NCI-H748 treated with DMSO at 0.1 percent for 48 hours (cell line): ENCODE results near the gene DYRK1A.

Experiments
- DNase-seq: peaks from one replicate; lab custom pipeline; 2025; lab: John Stamatoyannopoulos, UW

The DYRK1A gene

DNA sequence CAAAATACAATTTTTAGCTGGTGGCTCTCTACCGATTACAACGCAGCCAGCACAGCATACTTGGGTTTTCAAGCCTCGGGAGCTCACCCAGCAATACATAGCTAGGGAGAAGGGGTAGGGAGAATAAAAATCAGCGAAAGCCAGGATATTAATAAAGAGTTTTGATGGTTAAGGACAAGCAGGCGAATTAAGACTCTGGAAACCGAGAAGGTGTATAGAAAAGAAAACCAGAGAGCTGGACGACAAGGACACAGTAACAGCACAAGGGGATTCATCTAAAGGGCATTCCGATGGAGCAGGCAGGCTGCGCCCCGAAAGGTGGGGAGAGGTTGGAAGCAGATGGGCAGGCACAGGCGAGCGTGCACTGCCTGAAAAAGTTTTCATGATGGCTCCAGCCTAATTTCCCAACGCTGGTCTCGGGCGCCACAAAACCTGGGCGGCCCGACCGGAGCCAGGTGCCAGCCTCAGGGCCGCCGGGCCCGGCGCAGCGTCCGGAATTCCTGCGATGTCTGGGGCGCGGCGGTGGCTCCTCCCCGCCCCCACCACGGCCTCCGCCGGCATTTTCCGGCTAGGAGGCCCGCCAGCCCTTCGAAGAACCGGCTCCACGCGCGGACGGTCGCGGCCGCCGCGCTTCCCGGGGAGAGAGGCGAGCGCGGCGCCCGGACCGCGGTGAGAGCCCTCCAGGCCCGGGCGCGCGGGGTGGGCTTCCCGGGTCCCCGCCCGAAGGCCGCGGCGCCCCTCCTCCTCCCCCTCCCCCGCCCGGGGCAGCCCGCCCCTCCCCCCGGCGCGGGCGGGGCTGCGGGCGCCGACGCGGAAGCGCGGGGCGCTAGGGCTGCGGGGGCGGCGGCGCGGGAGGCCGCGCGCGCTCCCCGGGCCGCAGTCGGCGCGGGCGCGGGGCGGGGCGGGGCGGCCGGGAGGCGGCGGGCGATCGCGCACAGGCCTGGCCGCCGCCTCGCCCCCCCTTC is 774 bp upstream of the DYRK1A start:
- DNase-seq: peak; percentile 29

DNA sequence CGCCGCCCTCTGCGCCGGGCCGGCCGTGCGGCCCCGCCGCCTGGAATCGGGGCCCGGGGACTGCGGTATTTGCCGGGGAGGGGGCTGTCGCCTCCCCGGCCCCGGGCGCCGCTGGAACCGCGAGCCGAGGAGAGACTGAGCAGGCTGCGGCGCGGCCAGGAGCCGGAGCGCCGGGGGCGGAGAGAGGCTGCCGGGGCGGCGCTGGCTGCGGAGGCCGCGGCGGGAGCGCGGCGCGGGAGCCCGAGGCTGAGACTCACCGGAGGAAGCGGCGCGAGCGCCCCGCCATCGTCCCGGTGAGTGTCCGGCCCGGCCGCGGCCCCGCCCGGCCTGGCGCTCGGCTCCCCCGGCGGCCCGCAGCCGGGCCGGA is 746 bp downstream of the DYRK1A start:
- DNase-seq: no peak

DNA sequence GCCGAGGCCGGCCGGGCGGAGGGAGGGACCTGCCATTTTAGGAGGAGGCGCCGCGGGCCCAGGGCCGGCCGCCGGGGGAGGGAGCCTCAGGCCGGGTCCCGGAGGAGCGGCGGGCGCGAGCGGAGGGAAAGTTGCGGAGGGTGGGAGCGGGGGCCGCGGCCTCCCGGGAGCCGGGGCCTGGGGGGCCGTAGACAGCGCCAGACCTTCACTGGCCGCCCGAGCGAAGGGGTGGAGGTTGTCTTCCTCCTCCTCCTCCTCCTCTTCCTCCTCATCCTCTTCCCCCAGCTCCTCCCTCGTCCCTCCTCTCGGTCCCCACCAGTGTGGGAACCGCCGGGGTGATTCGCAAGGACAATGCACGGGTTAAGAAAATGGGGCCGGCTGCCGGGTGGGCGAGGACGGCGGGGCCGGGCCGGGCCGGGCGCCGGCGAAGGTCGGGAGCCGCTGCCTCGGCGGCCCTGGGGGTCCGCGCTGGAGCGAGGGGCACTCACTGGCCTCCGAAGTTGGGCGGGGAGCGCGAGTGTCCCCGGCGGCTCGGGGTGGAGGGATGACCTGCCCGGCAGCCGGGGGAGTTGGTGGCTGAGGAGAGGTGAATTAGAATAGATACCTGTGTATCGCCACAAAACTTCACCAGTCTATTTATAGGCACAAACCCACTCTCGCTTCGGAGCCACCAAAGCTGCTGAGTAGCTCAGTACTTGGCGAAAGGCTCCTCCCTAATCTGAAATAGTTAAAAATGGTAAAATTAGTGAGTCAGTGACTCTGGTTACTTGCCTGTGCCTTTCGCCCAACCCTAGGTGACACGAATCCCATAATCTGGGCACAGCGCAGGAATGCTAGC is 1.3 kb downstream of the DYRK1A start:
- no peak for DNase-seq

DNA sequence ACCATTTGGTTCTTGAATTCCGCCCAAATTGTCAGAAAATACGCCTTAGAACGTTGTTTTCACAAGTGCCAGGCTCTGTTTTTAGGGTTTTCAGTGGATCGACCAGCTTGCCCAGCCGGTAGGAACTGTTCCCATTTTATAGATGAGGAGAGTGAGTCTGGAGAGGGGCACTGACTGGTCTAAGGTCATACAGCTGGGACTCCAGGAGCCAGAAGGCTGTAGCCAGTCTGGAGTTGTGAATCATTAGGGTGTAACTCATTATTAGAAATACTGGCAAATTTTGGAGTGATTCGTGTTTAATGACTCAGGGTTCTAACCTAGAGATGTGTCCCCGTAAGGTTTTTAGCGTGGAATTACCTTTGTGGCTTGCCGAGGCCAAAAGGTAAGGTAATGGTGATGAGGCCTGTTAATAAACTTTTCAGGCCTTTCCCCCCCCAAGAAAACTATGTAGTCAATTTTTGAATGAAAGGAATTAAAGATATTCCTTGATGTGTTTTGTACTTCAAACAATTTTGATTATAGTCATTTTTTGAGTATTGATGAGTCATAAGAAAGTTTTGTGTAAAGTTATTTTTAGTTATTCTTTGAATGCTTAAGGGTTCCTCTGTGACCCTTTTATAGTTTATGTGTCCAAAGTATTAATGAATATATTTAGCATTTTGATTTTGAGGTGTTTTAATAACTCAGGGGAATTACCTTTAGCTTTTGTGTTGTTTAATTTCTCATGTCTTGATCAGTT is 2.1 kb downstream of the DYRK1A start:
- no peak for DNase-seq

DNA sequence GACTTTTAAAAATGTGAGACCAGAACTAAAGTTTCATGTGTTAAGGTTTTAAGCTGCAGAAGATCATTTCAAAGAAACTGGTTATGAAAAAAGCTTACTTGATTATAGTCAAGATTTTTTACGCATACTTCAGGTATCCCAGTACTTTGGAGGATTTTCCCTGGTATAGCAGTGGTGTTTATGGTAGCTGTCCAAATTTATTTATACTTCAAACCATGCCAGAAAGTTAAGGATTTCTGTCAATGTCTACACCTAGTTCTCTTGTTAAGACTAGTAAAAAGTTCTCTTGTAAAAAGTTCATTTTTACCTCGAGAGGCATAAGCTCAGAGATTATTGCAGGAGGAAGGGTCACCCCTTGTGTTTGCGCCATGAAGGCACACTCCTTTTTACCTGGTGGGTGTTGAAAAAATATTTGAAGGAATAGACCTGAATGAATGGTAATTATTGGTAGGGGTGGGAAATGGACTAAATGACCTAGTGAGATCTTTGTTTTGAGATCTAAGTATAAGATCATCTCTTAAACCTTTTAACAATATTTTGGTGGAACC is 2.8 kb downstream of the DYRK1A start:
- no peak for DNase-seq

DNA sequence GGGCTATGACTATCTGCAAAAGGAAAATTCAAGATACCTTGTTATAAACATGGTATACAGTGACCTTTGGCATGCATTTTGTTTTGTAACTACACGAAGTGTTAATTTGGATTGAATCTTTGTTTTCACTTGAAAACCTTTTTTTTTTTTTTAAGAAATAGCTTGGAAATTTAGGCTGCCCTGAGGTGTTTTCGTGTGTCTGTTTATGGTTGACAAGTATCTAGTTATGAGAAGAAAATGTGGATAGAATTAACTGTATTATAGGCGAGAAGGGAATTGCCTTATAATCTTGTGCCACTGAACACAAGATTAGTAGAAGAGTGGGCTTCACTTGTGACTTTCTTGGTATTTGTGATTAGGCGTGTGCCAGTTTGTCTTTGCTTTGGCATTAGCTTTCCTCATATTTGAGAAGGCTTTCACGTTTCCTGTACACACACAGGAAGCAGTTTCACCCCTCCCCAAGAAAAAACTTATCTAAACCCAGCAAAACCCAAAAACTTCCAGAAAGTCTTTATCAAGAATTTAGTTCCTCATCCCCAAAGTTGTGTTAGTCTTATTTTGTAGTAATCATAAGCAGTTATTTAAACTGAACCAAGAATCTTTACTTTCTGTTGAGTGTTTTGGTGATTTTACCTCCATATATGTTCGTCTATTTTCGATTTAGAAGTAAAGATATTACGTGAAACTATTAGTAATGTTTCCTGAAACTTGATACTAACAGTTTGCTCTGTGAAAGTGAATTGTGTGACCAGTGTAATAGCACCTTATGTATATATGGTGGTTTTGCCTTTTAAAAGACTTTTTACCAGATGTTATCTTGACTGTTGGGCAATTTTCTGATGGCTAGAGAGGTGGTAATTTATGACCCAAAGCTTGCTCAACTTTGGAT is 3.8 kb downstream of the DYRK1A start:
- no peak for DNase-seq

DNA sequence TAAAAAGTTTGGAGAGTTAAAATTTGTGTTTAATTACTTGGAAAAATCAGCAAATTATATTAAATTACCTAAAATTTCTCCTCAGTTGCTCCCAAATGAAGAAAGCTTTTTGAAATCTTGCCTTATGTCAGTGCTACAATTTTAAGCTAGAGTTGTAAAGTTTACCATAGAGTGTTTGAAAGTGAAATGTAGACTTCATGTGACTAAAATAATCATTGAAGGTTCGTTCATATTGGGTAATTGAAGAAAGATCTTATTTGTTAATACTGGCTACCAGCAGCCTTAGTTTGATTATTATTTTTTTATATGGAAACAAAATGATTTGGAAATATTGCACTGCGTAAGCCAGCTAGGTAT is 4.4 kb downstream of the DYRK1A start:
- no peak for DNase-seq

DNA sequence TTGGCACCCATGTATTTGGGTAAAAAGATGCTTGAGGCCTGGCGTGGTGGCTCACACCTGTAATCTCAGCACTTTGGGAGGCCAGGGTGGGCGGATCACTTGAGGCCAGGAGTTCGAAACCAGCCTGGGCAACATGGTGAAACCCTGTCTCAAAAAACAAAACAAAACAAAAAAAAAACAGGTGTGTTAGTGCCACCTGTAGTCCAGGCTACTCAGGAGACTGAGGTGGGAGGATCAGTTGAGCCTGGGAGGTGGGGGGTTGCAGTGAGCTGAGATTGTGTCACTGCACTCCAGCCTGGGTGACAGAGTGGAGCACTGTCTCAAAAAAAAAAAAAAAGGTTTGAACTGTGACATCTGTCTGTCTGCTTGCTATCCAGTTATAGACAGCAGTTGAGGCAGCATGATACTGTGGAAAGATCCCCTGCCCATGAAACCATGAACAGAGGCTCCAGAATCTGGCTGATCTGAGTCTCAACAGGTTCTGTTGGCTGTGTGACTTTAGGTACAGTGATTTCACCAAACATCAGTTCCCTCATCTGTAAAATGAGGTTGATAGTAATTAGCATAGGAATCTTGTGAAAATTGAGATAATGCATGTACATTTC is 5.7 kb downstream of the DYRK1A start:
- DNase-seq: no peak

DNA sequence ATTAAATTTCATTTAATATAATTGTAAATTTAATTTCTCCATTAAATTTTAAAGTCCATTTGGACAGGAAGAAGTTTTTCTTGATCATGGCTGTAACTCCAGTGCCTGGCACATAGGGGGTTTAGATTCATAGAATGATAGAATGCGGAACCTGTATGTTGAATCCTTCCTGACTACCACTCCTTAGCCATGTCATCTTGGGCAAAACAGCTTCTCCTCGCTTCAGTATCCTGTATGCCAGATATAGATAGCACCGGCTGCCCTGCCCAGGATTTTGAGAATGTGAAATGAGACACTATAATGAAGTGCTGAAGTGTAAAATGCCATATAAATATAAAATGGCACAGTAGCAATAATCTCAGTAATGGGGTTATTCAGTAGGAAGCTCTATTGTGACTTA is 6.4 kb downstream of the DYRK1A start:
- no peak for DNase-seq

DNA sequence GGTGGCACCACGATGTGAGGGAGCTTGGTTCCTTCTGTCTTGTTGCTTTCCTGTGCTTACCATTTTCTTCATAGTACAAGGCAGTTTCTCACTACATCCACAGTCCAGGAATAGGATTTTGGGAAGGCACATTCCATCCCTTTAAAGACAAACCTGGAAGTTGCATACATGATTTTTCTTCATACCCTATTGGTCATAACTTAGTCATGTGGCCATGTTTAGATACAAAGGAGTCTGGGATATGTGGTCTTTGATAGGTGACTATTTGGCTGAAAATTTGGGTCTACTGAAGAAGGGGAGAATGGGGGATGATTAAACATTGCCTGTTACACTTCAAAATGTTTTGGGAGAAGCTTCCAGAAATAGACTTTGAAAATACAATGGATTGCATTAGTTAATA is 7.0 kb downstream of the DYRK1A start:
- no peak for DNase-seq

DNA sequence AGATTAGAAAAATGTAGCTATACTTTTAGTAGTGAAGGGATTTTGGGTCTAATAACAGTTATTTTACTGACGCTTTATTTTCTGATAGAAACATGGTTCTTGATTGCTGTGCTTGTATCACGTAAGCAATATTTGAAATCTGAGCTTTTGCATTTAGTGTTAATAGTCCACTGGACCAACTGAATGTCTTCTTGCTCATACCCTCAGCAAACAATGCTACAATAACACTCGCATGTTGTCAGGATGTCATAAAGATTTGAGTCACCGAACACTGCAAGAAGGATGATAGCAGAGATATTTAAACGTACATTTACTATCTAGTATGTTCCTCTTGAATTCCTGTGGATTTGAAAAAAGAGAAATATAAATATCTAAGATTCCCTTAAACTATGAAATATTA is 7.5 kb downstream of the DYRK1A start:
- no peak for DNase-seq

DNA sequence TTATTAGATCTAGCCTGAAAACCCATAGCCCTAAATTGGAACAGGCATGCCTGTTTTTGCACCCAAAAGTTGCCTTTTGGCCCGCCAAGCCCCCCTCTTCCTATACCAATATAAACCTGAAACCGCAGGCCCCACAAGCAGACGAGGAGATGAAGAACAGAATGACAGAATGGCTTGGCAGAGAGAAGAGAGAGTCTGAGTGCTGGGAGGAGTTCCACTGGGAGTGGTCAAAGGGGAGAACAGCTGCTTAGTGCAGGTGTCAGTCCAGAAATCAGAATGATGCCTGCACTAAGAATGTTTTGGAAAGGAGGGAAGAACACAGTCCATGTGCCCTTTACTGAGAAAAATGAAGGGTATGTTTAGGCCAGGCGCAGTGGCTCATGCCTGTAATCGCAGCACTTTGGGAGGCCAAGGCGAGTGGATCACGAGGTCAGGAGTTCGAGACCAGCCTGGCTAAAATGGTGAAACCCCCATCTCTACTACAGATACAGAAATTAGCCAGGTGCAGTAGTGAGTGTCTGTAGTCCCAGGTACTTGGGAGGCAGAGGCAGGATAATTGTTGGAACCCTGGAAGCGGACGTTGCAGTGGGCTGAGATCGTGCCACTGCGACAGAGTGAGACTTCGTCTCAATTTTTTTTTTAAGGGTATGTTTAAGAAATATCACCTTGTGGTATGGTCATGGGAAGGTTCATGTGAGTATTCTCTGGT is 9.4 kb downstream of the DYRK1A start:
- no peak for DNase-seq

DNA sequence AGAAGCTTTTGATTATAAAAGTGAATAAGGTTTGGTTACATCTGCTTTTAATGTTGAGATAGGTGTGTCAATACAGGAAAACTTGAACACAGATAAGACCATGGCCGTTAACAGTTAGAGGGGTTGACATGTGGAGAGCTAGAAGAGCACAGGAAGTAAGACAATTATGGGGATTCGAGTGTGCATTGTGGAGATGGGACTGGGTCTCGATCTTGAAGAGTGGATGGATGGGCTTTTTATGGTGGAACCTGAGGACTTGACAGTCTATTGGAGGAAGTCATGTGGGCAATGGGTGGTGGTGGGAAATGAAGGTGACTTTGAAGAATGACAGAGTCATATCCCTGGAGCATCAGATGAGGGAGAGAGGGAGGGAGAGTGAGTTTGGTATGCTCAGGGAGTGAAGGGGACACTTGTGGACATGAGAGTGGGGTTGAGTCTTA is 12.1 kb downstream of the DYRK1A start:
- no peak for DNase-seq

DNA sequence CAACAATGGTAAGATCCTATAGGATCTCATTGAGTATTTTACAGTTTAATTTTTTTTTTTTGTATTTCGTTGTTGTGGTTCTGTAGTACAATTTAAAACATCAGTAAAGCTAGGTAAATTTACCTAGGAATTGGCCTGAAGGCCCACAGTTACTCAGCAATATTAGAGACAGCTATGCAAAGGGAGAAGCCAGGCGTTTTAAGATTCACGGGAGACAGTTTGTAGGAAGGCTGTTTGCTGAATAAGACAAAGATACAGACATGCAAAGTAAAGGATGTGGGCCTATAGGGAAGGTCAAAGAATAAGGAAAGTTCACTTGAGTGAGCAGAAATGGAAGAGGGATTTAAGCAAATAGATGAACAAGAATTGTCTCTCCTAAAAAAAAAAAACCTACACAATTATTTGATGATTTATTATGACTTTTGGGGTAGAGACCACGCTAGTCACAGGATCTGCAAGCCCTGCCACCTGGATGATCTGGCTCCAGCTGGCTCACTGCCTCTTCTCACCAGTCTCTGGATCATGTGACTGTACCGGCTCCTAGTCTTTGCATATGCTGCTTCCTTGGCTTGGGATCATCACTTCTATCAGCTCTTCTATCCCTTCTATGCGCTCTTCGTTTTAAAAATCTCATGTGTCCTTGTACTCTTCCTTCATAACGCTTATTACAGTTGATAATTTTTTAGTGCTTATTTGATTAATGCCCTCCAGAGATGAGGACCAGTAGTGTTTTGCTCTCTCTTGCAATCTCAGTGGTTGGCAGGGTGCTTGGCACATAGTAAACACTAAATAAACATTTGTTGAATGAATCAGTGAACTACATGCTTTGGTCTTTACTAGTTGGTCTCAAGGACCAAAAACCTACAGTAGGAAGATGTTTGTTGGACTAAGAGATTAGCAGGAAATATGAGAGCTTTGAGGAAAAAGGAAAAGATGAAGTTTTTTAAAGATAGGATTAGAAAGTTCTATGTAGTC is 14.1 kb downstream of the DYRK1A start:
- no peak for DNase-seq

DNA sequence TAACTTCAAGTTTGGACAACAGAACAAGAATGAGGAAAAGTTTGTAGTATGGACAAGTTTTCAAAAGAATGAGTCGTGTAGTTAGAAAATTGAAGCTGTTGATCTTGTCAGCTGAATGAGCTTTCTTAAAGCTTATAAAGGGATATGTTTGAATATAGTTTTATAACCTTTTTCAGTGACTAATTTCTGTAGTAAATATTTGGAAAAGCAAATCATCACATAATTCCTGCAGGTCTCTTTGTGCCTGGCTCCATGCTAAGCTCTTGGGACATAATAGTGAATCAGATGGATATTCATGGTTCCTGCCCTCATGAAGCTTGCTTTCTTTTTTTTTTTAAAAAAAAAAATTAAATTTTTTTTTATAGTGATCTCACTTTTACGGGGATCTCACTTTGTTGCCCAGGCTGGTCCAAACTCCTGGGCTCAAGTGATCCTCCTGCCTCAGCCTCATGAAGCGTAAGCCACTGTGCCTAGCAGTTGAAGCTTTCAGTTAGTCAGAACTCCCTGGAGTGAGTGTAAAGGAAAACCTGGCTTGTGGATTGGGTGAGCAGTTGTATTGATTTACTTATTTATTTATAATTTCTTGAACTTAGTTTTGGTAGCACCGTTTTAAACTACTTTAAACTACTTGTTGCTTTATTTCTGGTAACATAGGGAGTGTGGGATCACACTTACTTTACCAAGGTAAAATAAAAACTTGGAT is 15.5 kb downstream of the DYRK1A start:
- DNase-seq: no peak

DNA sequence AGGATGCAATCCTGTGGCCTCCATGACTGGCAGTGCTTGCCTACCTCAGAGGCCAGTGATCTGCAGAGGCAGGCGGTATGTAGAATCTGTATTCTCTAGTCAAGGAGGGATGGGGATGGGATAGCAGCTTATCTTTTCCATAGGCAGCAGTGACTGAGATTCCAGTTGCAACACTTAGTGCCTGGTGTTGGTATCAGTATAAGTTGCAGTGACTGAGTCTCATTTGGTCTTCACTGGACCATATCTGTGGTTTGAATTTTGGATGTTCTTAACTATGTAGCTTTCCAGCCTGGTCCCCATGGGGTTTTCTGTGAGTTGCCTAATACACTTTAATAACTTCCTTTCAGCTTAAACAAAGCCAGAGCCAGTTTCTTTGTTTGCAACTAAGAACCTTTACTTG is 16.5 kb downstream of the DYRK1A start:
- DNase-seq: no peak

DNA sequence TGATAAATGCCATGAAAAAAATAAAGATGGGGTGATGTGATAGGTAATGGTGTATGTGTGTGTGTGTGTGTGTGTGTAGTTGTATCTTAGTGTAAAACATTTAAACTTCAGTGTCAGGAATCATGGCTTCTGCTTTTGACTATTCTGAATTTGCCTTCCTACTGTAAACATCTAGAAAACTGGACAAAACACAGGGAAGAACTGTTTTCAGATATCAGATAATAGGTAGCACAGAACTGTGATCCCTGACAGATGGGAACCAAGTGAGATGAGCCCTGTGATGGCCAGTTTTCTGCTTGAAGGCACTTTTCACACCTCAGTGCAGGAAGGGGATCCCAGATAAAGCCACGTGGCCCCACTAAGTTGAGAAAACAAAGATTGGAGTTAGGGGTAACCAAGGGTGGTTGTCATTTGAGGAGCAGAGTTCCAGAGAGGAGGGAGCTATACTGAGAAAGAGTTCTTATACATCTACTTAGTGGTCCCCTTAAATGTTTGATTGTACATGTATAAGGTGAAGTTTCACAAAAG is 17.3 kb downstream of the DYRK1A start:
- DNase-seq: no peak

DNA sequence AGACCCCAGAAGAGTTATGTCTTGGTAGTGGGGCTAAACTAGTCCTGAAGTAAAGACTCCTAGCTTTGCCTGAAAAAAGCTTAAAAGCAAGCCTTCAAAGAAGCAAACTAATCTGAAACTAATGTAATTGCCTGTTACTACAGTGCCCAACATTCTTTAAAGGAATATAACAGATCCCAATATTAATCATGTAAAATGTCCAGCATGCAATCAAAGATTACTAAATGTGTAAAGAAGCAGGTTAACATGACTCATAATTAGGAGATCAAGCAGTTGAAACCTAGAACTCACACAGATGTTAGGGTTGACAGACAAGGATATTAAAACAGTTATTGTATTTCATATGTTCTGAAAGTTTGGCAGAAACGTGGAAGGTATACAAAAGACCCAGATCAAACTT is 17.8 kb downstream of the DYRK1A start:
- no peak for DNase-seq
